CD4-positive, alpha-beta T cell treated with Interleukin-15 for 4 hours (primary cell): ENCODE measurements around the gene SLC30A2.

Experiments
- DNase-seq: peaks from one replicate; pipeline ENCODE4 v3.0.0-alpha.2; 2020; ENCODE audit warnings: low spot score

Gene SLC30A2

GRCh38 chr1:26021647-26022403 lies 24.1 kb downstream of the SLC30A2 start, which contains the start of gene EXTL1:
EXTL1 (plus strand) TSS chr1:26021775; CDS start chr1:26022647, 872 bp downstream.
- DNase-seq, result no peak

GRCh38 chr1:26020941-26021646 lies 24.8 kb downstream of the SLC30A2 start:
- DNase-seq, result no peak

- no peak for DNase-seq
Observed at GRCh38 chr1:26020330-26020768, 25.6 kb downstream of the SLC30A2 start.

- no peak for DNase-seq
Observed at GRCh38 chr1:26019641-26020315, 26.1 kb downstream of the SLC30A2 start.

- DNase-seq, result no peak
Observed at GRCh38 chr1:26017606-26018005, 28.3 kb downstream of the SLC30A2 start.

GRCh38 chr1:26016953-26017545 lies 28.9 kb downstream of the SLC30A2 start:
- DNase-seq, result no peak

GRCh38 chr1:26016258-26016952 lies 29.5 kb downstream of the SLC30A2 start:
- DNase-seq, result no peak

- no peak for DNase-seq
Observed at GRCh38 chr1:26015358-26015757, 30.6 kb downstream of the SLC30A2 start.

- no peak for DNase-seq
Observed at GRCh38 chr1:26014179-26014578, 31.7 kb downstream of the SLC30A2 start.

- DNase-seq, result no peak
Observed at GRCh38 chr1:26012864-26013263, 33.1 kb downstream of the SLC30A2 start.

GRCh38 chr1:26010825-26011224 lies 35.1 kb downstream of the SLC30A2 start:
- DNase-seq, result no peak

- no peak for DNase-seq
Observed at GRCh38 chr1:26009796-26010447, 36.0 kb downstream of the SLC30A2 start.

GRCh38 chr1:26006710-26007109 lies 39.2 kb downstream of the SLC30A2 start:
- no peak for DNase-seq

GRCh38 chr1:26005434-26006105 lies 40.3 kb downstream of the SLC30A2 start:
- DNase-seq, result no peak

- DNase-seq, result no peak
Observed at GRCh38 chr1:26003756-26004155, 42.2 kb downstream of the SLC30A2 start.

GRCh38 chr1:26003262-26003661 lies 42.7 kb downstream of the SLC30A2 start:
- no peak for DNase-seq

GRCh38 chr1:25999041-25999800 lies 46.7 kb downstream of the SLC30A2 start:
- DNase-seq, result no peak

- DNase-seq, result peak; percentile 98
Observed at GRCh38 chr1:25997828-25998761, 47.8 kb downstream of the SLC30A2 start, which contains the start of gene PAFAH2. PAFAH2 (minus strand) TSS chr1:25998063; CDS start chr1:25990816, 7,247 bp downstream.
